VCaP (cell line): ENCODE results near the gene IFNA1.
A peak's percentile ranks its signal among the peaks of the same experiment; 100 is the strongest.

ENCODE experiments used
- H3K27ac ChIP-seq: fragments of 450-650 bp; 2 replicates; pipeline ENCODE4 v1.5.1; 2017
- TF ChIP-seq, protein P1 (sequence below): fragments of 450-650 bp; conservative IDR thresholded peaks from 2 replicates; pipeline ENCODE4 v1.5.1; 2017; ENCODE audit warnings: mild to moderate bottlenecking, moderate library complexity

Gene IFNA1

DNA sequence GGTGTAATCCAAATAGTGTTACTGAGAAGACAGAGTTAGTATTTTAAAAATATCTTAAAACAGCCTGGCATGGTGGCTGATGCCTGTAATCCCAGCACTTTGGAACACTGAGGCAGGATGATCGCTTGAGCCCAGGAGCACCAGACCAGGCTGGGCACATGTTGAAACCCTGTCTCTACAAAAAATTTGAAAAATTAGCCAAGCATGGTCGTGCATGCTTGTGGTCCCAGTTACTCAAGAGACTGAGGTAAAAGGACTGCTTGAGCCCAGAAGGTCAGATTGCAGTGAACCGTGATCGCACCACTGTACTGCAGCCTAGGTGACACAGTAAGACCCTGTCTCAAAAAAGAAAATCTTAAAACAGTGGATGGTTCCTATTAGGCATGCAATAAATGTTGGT lies 12.4 kb downstream of the IFNA1 start:
- TF ChIP-seq, protein P1, sequence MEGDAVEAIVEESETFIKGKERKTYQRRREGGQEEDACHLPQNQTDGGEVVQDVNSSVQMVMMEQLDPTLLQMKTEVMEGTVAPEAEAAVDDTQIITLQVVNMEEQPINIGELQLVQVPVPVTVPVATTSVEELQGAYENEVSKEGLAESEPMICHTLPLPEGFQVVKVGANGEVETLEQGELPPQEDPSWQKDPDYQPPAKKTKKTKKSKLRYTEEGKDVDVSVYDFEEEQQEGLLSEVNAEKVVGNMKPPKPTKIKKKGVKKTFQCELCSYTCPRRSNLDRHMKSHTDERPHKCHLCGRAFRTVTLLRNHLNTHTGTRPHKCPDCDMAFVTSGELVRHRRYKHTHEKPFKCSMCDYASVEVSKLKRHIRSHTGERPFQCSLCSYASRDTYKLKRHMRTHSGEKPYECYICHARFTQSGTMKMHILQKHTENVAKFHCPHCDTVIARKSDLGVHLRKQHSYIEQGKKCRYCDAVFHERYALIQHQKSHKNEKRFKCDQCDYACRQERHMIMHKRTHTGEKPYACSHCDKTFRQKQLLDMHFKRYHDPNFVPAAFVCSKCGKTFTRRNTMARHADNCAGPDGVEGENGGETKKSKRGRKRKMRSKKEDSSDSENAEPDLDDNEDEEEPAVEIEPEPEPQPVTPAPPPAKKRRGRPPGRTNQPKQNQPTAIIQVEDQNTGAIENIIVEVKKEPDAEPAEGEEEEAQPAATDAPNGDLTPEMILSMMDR, result no peak
- no peak overlapping the region for H3K27ac ChIP-seq

DNA sequence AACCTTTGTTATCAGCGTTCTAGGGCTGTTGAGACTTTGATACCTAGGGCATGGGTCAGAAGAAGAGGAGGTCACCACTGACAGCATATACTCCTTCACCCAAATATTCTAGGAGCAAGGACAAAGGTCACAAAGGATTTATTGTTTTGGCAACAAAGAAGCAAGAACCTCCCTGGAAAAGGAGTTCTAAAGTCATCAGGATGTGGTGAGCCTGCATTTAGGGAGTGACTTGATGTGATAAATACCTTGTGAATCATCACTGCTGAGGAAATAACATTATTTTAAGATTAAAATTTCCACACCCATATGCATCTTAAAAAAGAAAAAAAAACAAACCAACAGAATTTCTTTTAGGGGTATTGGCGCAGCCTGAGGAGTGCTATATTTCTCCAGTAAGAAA lies 13.9 kb downstream of the IFNA1 start:
- H3K27ac ChIP-seq, result no peak overlapping the region
- TF ChIP-seq, protein P1, result no peak

DNA sequence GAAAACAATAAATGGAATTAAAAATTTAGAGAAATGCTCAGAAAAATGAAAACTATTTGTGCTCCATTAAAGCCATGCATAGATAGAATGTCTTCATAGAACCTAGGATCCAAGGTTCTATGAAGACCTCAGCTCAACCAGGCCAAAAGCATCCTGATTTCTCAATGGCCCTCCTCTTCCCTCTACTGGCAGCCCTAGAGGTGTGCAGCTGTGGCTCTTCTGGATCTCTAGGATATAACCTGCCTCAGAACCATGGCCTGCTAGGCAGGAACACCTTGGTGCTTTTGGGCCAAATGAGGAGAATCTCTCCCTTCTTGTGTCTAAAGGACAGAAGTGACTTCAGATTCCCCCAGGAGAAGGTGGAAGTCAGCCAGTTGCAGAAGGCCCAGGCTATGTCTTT lies 15.1 kb downstream of the IFNA1 start:
- H3K27ac ChIP-seq, result no peak overlapping the region
- TF ChIP-seq, protein P1, result peak; percentile 97

DNA sequence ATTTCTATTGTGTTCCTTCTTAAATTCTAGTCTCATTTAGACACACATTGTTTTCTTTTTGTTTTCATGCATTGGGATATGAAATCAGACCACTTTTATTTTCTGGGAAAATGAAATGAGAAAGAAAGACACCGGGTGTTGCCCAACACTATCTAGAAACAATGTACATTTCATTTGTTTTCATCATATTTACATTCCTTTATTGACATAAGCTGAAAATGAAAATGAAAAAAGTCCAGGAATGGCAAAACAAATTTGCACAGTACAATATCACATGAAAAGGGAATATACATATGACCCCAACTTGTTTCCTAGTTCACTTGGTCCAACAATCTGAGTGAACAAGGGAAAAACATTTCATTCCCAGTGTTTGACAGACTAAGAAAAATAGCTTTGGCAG lies 21.1 kb downstream of the IFNA1 start:
- TF ChIP-seq, protein P1, result no peak
- H3K27ac ChIP-seq, result no peak overlapping the region

DNA sequence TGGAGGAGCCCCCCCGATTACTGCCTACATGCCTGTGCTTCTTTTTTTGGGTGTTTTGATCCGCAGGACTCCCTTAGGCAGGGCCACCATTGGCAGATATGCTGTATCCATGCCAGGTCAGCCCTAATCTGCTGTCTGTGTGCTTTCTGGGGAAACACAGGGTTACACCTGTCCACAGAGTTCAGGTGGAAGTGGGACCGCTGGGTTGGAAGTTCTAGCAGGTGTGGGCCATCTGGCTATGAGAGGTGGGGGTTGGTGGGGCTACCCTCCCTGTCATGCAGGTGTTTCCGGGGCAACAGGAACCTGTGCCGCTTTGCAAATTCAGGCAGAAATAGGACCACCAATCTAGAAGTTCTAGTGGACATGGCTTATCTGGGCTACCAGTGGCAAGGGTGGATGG lies 24.9 kb downstream of the IFNA1 start:
- no peak overlapping the region for H3K27ac ChIP-seq
- TF ChIP-seq, protein P1, result no peak

DNA sequence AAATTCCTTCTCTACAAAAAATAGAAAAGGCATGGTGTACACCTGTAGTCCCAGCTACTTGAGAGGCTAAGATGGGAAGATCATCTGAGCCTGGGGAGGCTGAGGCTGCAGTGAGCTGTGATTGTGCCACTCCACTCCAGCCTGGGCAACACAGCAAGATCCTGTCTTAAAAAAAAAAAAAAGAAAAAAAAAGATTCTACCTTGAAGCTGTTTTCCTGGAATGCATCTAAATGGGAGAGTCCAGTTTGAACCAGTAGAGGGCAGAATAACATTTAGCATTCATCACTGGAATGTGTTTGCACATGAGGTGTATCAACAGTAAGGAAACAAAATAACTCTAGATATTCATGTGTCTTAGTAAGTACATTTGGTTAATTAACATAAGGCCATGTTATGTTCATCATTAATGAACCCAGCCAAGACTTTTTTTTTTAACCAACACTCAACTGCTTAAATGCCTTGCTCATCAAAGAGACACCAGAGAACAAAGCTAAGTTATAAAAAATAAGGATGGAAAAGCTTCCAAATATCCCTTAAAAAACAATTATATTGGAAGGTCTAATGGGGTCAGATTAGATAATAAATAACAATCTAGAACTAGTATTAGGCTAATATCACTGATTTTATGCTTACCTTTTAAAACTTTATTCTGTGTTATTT lies 25.8 kb downstream of the IFNA1 start:
- TF ChIP-seq, protein P1, result peak; percentile 91
- no peak overlapping the region for H3K27ac ChIP-seq

DNA sequence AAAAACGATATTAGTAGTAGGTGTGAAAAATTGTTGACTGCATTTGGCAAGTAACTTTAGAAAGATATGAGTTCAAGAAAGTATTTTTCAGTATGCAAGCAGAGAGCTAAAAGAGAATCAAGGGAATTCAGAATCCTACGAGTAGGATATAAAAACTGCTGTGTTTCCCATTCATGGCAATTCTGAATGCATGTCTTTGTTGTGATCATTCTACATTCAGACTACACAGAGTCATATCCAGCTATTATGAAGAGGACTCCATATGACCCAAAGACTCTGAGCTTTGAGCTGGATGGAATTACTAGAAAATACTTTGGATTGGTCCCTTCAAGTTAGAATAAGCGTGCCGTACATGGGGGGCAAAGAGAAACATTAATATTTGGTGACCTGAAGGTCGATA lies 29.9 kb downstream of the IFNA1 start:
- TF ChIP-seq, protein P1, result no peak
- H3K27ac ChIP-seq, result no peak overlapping the region
